Measurements from ENCODE around the gene AARS1. TPM values are rescaled to one million over a fixed set of nuclear protein-coding genes. Genes with fewer than 3 reads are reported as not detected.

AARS1 gene
- 56.8 and 67.6 TPM in 2 replicates for total RNA-seq

GRCh38 chr16:70289229-70290094 lies at the start of gene AARS1:
TSS of gene AARS1 (minus strand) at chr16:70289506. CDS start at chr16:70282763, 6,743 bp downstream.

GRCh38 chr16:70298988-70299938 lies 10.0 kb upstream of the AARS1 start, which contains the start of gene DDX19B:
TSS of gene DDX19B (plus strand) at chr16:70299186. CDS start at chr16:70299298, 112 bp downstream.

GRCh38 chr16:70251629-70252354 lies 37.5 kb downstream of the AARS1 start, which contains the start of gene EXOSC6:
TSS of gene EXOSC6 (minus strand) at chr16:70251940. CDS start at chr16:70251900, 40 bp downstream.

Small RNAs within 50 kb of the gene (small RNA-seq; reads per million reads assigned to genes)
- gene AC009060.2: not detected
- not detected for gene RN7SL279P

Other genes starting within 250 kb of the AARS1 start
- 39.5 and 40.0 TPM in 2 replicates for gene PDPR, start 175.2 kb downstream of the AARS1 start, total RNA-seq
- not detected in 2 replicates for gene CLEC18C, start 115.7 kb downstream of the AARS1 start, total RNA-seq
- 39.6 and 39.8 TPM in 2 replicates for gene EXOSC6, start 37.6 kb downstream of the AARS1 start, total RNA-seq
- 35.8 and 47.7 TPM in 2 replicates for gene DDX19B, start 9.7 kb upstream of the AARS1 start, total RNA-seq
- gene DDX19A, start 57.4 kb upstream of the AARS1 start, total RNA-seq: 41.8 and 46.9 TPM in 2 replicates
- 44.7 and 55.2 TPM in 2 replicates for gene ST3GAL2, start 149.6 kb upstream of the AARS1 start, total RNA-seq
- 10.5 and 11.0 TPM in 2 replicates for gene FCSK, start 165.1 kb upstream of the AARS1 start, total RNA-seq
- 56.3 and 64.3 TPM in 2 replicates for gene COG4, start 234.0 kb upstream of the AARS1 start, total RNA-seq
- gene SF3B3, start 234.3 kb upstream of the AARS1 start, total RNA-seq: 153 and 188 TPM in 2 replicates